ENCODE data around the gene NUBPL. TPM values are rescaled to one million over a fixed set of nuclear protein-coding genes. Genes with fewer than 3 reads are reported as not detected.

NUBPL gene
- total and polyA plus RNA-seq, 10 donors, result 4.1 to 28.2 (median 13.9) TPM

- WGBS, 5 donors, result 70 to 96% (median 92%) methylated on average over 2 of the region's 2 CpGs
- no peak for DNase-seq
- Histone ChIP-seq H3K36me3 (no peaks in the 10 kb centered on the region), H3K27ac (no peak overlapping the region), H3K9me3 (no peaks in the 10 kb centered on the region), H3K4me3 (no peak overlapping the region), H3K27me3 (replicated peaks in 1 of 7) (no peaks in the 10 kb centered on the region), H3K4me1 (peaks cover 0 to 7% (median 0%) of the 10 kb centered on the region in 6 donors)
- intact Hi-C loops (cut with DNase I; ENCODE audit: low total_unique reads), result no loop called here
- TF ChIP-seq POLR2AphosphoS5 (IDR thresholded peaks at IDR 0.05), result no peak
- no peak for TF ChIP-seq POLR2A (IDR thresholded peaks at IDR 0.05)
- TF ChIP-seq CTCF (IDR thresholded peaks at IDR 0.05 in 8 of 11, conservative IDR thresholded peaks at IDR 0.05 in 3 of 11), result no peak
These were observed 323.0 kb downstream of the NUBPL start for GRCh38 chr14:31884238-31884637.

- Histone ChIP-seq H3K27ac (no peak overlapping the region), H3K4me1 (peaks cover 0 to 7% (median 0%) of the 10 kb centered on the region in 6 donors), H3K36me3 (no peaks in the 10 kb centered on the region), H3K4me3 (no peak overlapping the region), H3K27me3 (replicated peaks in 1 of 7) (no peaks in the 10 kb centered on the region), H3K9me3 (no peaks in the 10 kb centered on the region)
- 76 to 93% (median 82%) methylated on average over 7 of the region's 7 CpGs for WGBS, 5 donors
- intact Hi-C loops (cut with DNase I; ENCODE audit: low total_unique reads), result no loop called here
- TF ChIP-seq POLR2AphosphoS5 (IDR thresholded peaks at IDR 0.05) (no peak), POLR2A (IDR thresholded peaks at IDR 0.05) (no peak), CTCF (IDR thresholded peaks at IDR 0.05 in 8 of 11, conservative IDR thresholded peaks at IDR 0.05 in 3 of 11) (no peak)
- no peak for DNase-seq
These were observed 323.7 kb downstream of the NUBPL start for GRCh38 chr14:31884776-31885379.

- 84 to 92% (median 86%) methylated on average over 3 of the region's 3 CpGs for WGBS, 5 donors
- H3K27me3 ChIP-seq (replicated peaks in 1 of 7), result no peaks in the 10 kb centered on the region
- TF ChIP-seq POLR2AphosphoS5 (IDR thresholded peaks at IDR 0.05) (no peak), POLR2A (IDR thresholded peaks at IDR 0.05) (no peak), CTCF (IDR thresholded peaks at IDR 0.05 in 8 of 11, conservative IDR thresholded peaks at IDR 0.05 in 3 of 11) (no peak)
- H3K27ac ChIP-seq, result no peak overlapping the region
- no peaks in the 10 kb centered on the region for H3K4me1 ChIP-seq
- intact Hi-C loops (cut with DNase I; ENCODE audit: low total_unique reads), result no loop called here
- H3K36me3 ChIP-seq, result no peaks in the 10 kb centered on the region
- H3K9me3 ChIP-seq, result no peaks in the 10 kb centered on the region
- H3K4me3 ChIP-seq, result no peak overlapping the region
- DNase-seq, result no peak
These were observed 325.1 kb downstream of the NUBPL start for GRCh38 chr14:31886156-31886835.

- DNase-seq, result no peak
- WGBS, 5 donors, result 79 to 92% (median 86%) methylated on average over 4 of the region's 4 CpGs
- Histone ChIP-seq H3K36me3 (no peaks in the 10 kb centered on the region), H3K27me3 (replicated peaks in 1 of 7) (no peaks in the 10 kb centered on the region), H3K4me3 (no peak overlapping the region), H3K4me1 (peaks cover 0 to 7% (median under 1%) of the 10 kb centered on the region in 6 donors), H3K27ac (peak overlapping the region in 1 of 8 donors; percentile 39), H3K9me3 (no peaks in the 10 kb centered on the region)
- intact Hi-C loops (cut with DNase I; ENCODE audit: low total_unique reads), result no loop called here
- no peak for TF ChIP-seq POLR2AphosphoS5 (IDR thresholded peaks at IDR 0.05)
- no peak for TF ChIP-seq CTCF (IDR thresholded peaks at IDR 0.05 in 8 of 11, conservative IDR thresholded peaks at IDR 0.05 in 3 of 11)
- no peak for TF ChIP-seq POLR2A (IDR thresholded peaks at IDR 0.05)
These were observed 326.9 kb downstream of the NUBPL start for GRCh38 chr14:31887929-31888580.
